Putamen (tissue), 1 donor: ENCODE results near the gene SMIM30.

Experiments
- DNase-seq: peaks from one replicate; pipeline ENCODE4 v3.0.0-alpha.2; 2016; ENCODE audit warnings: low spot score

Gene SMIM30

GRCh38 chr7:113100121-113100603, 18.2 kb downstream of the SMIM30 start:
- no peak for DNase-seq

- DNase-seq, result no peak
Measured at GRCh38 chr7:113099284-113099919, 19.0 kb downstream of the SMIM30 start.

- DNase-seq, result no peak
Measured at GRCh38 chr7:113094517-113095249, 23.7 kb downstream of the SMIM30 start.

GRCh38 chr7:113093561-113093960, 24.8 kb downstream of the SMIM30 start:
- DNase-seq, result no peak

GRCh38 chr7:113092762-113093161, 25.6 kb downstream of the SMIM30 start:
- DNase-seq, result no peak

GRCh38 chr7:113087071-113087998, 31.0 kb downstream of the SMIM30 start:
- DNase-seq, result peak; percentile 65

- peak; percentile 61 for DNase-seq
Measured at GRCh38 chr7:113086431-113086888, 31.9 kb downstream of the SMIM30 start, which contains the start of gene GPR85. TSS of gene GPR85 (minus strand) at chr7:113086827. CDS start at chr7:113084721, 2,106 bp downstream.

GRCh38 chr7:113085781-113086390, 32.5 kb downstream of the SMIM30 start:
- DNase-seq, result peak; percentile 63

GRCh38 chr7:113084496-113085172, 33.7 kb downstream of the SMIM30 start:
- no peak for DNase-seq

- no peak for DNase-seq
Measured at GRCh38 chr7:113083816-113084495, 34.4 kb downstream of the SMIM30 start.

- peak; percentile 38 for DNase-seq
Measured at GRCh38 chr7:113083132-113083815, 35.1 kb downstream of the SMIM30 start.

GRCh38 chr7:113078331-113078730, 40.0 kb downstream of the SMIM30 start:
- no peak for DNase-seq

GRCh38 chr7:113076703-113077102, 41.7 kb downstream of the SMIM30 start:
- no peak for DNase-seq

GRCh38 chr7:113071465-113071864, 46.9 kb downstream of the SMIM30 start:
- no peak for DNase-seq
